ENCODE results near the gene FKBP1B.
"Not testable (repeated sequence)": the region's sequence is repeated elsewhere in the genome, so short reads cannot be mapped to it uniquely, and the experiment has no call there.

Gene FKBP1B

DNA sequence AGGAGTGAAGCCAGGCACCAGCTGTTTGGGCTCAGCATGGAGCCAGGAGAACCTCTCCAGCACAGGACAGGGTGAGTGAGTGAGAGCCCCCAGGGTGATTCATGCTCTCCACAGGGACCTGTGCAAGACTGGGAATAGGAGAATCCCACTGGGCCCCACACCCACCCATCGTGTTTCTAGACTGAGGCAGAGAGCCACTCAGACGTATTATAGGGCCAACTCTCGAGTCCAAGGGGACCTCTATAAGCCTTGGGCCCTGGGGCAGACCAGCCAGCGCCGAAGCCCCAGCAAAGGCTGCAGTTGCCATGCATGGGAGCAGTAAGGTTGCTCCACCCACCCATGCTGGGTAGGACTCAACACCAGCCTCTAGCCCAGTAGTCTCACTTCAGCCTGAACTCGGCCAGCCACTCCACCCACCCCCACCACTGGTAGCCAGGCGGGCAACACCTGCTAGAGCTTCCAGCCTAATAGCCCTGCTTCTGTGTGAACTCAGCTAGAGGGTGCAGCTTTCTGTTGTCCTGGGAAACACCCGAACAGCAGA is 54.6 kb downstream of the FKBP1B start:
- DNase-seq (ENCODE audit: low read depth): no peak

DNA sequence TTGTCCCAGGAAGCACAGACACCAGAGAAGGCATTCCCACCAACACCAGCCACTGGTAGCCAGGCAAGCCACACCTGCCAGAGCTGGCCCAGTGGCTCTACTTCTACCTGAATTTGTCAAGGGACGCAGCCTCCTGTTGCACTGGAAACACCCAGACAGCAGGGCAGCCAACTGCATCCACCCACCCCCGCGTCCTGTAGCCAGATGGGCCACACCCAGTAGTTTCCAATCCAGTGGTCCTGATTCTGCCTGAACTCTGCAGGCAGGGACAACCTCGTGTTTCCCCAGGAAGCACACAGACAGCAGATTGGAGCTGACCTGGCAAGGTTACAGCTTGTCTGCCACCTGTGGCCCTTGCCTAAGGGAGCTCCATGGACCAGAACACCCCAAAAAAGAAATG is 55.4 kb downstream of the FKBP1B start:
- no peak for DNase-seq (ENCODE audit: low read depth)

DNA sequence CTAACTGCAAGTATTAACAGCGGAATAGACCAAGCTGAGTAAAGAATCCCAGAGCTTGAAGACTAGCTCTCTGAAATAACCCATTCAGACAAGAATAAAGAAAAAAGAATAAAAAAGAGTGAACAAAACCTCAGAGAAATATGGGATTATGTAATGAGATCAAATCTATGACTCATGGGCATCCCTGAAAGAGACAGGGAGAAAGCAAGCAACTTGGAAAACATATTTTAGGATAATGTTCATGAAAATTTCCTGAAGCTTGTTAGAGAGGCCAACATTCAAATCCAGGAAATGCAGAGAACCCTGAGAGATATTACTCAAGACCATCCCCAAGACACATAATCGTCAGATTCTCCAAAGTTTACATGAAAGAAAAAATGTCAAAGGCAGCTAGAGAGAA is 56.3 kb downstream of the FKBP1B start:
- no peak for DNase-seq (ENCODE audit: low read depth)

DNA sequence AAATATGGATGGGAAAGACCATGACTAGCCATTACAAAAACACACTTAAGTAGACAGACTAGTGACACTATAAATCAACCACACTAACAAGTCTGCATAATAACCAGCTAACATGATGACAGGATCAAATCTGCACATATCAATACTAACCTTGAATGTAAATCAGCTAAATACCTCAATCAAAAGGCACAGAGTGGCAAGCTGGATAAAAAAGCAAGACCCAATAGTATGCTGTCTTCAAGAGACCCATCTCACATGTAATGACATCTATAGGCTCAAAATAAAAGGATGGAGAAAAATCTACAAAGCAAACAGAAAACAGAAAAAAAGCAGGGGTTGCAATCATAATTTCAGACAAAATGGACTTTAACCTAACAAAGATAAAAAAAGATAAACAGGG is 57.2 kb downstream of the FKBP1B start:
- no peak for DNase-seq (ENCODE audit: low read depth)

DNA sequence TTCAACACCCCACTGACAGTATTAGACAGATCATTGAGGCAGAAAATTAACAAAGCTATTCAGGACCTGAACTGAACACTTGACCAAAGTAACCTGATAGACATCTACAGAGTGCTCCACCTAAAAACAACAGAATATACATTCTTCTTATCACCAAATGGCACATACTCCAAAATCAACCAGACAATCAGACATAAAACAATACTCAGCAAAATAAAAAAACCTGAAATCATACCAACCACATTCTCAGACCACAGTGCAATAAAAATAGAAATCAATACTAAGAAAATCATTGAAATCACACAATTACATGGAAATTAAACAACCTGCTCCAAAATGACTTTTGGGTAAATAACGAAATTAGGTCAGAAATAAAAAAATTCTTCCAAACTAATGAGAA is 57.8 kb downstream of the FKBP1B start:
- DNase-seq (ENCODE audit: low read depth): no peak

DNA sequence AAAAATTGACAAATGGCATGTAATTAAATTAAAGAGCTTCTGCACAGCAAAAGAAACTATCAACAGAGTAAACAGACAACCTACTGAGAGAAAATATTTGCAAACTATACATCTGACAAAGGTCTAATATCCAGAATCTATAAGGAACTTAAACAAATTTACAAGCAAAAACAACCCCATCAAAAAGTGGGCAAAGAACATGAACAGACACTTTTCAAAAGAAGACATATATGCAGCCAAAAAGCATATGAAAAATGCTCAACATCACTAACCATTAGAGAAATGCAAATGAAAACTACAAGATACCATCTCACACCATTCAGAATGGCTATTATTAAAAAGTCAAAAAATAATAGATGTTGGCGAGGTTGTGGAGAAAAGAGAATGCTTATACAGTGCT is 59.9 kb downstream of the FKBP1B start:
- DNase-seq (ENCODE audit: low read depth): not testable (repeated sequence)

DNA sequence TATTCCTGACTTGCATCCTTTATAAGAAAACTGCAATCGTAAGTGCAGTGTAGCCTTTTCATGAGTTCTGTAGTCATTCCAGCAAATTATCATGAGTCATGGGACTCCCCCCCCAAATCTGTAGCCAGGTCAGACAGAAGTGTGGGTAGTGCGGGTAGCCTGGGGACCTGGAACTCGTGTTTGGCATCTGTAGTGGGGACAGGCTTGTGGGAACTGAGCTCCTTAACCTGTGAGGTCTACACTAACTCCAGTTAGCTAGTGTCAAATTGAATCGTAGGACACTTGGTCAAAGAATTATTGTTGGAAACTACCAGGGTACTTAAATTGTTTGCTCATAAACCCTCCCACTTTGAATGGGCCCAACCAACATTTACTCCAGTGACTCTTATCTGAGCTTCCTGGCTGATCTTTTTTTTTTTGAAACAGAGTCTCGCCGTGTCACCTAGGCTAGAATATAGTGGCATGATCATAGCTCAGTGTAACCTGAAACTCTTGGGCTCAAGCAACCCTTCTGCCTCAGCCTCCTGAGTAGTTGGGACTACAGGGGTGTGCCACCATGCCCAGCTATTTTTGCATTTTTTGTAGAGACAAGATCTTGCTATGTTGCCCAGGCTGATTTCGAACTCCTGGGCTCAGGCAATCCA is 61.2 kb downstream of the FKBP1B start:
- DNase-seq (ENCODE audit: low read depth): no peak

DNA sequence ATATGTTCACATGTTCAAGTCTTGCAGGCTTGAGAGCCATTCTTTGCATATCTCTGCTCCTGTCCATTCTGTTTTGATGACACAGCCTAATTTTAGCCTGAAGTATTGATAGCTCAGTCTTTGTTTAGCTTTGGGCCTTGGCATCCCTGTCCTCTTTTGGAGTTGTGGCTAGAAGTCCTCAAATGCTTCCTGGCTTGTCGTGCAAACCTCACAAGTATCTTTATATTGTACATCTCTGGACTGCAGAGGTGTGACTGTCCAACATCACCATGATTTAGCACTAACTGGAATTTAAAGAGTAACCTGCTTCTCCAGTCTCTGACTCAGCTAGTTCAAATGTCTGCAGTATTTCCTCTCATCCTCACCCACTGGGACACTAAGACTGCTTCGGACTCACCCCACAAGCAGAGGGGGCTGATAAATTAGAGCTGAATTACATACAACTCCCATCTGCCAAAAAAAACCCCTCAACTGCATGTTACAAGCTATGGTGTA is 61.9 kb downstream of the FKBP1B start:
- DNase-seq (ENCODE audit: low read depth): no peak
